ENCODE measurements around the gene KCNN3.
A peak's percentile ranks its signal among the peaks of the same experiment; 100 is the strongest.

KCNN3 gene

GRCh38 chr1:154878371-154879037 is 8.4 kb upstream of the KCNN3 start:
- peak; percentile 80 for DNase-seq

DNA sequence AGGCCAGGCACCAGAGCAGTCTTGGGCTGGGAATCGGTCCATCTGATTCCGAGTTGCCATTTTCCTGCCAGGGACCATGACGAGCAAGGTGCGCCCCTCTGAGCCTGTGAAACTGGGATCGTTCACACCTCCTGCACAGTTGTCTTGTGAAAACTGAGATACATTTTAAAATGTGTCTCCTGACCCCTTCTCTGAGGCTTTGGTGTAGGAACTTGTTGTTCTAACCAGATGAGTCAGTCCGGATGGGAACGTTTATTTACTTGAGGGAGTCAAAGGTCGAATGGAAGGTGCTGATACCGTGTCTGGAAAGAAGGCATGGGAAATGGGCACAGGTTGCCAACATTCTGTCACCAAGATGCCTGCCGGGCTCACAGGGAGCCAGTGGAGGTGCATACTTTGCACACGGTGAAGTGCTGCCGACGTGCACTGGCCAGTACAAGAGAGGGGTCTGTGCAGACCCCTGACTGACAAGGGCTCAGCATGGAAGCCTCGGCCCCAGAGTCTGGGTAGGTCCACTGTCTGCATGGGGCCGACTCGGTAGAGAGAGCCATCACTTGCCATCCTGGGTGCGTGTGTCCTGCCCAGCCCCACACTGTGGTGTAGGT is 7.4 kb upstream of the KCNN3 start:
- DNase-seq: no peak

- no peak for DNase-seq
Observed at GRCh38 chr1:154876842-154877369, 6.8 kb upstream of the KCNN3 start.

- no peak for DNase-seq
Observed at GRCh38 chr1:154874465-154874864, 4.4 kb upstream of the KCNN3 start.

- no peak for DNase-seq
Observed at GRCh38 chr1:154873321-154873950, 3.4 kb upstream of the KCNN3 start.

DNA sequence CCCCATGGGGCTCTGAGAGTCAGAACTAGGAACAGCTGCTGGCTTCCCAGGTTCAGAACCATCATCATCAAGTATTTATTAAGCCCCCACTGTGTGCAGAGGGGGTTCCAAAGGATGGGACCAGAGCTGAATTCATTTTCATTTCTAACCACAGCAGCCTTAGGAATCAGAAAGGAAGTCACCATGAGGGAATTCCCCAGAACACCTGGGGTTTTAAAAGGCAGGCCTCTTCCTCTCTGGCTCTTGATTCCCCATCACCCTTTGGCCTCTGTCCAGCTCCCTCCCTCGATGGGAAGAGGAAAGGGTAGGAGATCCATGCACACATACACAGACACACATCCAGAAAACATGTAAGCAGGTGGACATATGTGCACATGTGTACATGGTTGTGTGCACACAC is 1.3 kb upstream of the KCNN3 start:
- no peak for DNase-seq

DNA sequence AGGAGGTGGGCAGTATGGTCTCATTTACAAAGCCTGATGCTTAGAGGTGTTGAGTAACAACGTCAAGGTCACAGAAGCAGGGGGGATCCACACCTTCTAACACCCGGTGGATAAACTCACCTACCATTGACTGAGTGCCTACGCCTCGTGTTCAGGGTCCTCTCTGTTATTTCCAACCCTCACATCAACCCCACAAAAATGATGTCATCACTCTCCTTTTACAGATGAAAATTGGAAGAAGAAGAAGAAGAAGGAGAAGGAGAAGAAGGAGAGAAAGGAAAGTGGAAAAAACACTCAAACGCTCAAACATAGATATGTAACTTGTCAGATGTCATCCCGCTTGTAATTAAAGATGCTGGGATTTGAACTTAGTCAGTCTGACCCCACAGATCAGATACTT is 653 bp upstream of the KCNN3 start:
- DNase-seq: no peak

- DNase-seq: no peak
Observed at GRCh38 chr1:154869351-154870114, 548 bp downstream of the KCNN3 start.

DNA sequence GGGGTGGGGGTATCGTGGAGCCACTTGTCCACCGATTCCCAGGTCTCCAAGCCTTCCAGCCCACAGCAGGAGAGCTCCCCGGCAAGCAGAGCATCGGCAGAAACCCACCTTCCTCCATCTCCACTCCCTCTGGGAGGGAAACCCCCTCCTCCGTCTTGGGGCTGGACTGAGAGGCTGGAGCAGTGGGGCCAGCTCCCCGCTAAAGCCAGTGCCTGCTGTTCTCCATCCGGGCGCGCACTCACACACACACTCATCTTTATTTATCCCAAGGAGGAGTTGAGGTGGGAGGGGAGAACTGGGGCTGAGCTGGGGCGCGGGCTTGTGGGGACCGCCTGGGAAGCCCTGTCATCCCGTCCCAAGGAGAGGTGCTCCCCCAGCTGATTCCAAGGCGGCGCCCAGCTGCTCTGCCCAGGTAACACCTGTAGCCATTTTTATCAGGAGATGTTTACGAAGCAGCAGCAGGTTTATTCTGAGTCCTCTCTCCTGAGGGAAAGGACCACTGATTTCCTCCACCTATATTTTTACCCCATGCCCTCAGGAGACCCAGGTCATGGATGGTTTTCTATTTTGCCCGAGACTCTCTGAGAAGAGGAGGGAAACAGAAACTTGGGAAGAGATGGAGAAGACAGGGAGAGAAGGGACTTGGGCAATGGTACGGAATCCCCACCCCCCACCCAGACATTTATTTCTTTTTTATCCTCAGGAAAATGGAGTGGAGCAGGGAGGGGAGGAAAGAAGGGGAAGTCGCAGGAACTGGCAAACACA is 2.1 kb downstream of the KCNN3 start:
- no peak for DNase-seq

- DNase-seq: no peak
Observed at GRCh38 chr1:154867064-154867825, 2.8 kb downstream of the KCNN3 start.

DNA sequence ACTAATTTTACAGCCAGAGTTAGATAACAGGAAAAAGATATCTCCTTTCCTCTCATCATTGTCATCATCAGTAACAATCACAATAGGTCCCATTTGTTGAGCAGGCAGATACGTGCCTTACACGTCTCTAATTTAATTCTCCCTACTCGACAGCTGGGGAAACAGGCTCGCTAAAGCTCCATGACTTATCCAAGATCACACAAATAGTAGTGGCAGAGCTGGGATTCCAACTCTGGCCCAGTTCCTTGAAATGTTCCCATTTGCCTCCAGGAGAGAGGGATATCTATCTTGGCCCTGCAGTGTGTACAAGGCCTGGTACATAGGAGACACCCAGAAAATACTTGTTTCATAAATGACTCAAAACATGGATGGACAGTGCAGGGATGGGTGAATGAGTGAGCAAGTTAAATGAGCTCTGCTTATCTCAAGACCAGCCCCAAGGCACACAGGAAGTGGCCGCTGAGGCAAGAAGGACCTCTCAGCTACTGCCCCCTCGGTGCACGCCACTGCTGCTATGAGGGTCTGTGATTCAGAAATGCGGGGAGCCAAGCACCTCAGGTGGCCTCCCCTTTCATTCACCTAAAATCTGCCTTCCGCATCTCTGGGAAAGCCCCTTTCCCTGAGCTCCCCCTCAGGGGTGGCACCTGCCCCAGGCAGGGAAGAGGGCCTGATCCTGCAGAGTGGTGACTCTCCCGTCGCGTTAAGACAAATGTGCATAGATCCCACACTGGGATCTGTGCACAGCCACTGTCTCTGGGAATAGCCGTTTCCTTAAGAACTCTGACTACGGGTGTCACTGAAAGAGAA is 3.6 kb downstream of the KCNN3 start:
- no peak for DNase-seq

DNA sequence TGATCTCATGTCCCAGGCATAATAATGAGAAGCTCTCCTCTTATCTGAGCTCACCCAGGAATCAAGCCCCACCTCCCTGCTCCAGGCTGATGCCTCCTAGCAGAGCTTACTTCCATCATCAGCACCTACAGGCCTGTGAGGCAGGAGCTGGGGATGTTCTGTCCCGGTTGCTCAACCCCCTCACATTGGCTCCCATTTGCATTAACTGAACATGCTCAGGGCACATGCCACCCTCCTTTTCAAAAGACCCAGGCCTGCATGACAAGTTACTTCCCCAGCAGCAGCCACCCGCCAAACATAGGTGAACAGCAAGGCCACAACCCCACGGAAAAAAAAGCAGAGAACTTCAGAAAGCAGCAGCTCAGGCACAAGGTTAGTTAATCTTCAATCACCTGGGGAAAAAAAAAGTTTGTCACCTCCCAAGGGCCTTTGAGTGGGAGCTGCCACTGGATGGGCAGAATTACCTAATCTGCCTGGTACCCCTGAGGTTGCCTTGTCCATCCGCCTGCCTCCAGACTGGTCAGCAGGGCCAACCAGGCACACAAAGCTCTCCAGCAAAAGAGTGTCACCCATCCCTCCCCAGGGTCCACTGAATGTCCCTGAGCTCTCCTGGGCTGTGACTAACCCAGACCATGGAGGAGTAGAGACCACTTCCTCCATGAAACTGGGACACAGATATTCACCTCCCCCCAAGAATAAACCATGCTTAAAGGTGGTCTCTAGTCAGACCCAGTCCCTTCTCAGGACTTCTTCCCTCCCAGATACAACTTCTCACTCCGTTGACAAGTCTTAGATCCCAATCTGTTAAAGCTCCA is 4.4 kb downstream of the KCNN3 start:
- no peak for DNase-seq

GRCh38 chr1:154864189-154864975 is 5.7 kb downstream of the KCNN3 start:
- no peak for DNase-seq

- no peak for DNase-seq
Observed at GRCh38 chr1:154863315-154864174, 6.5 kb downstream of the KCNN3 start.

GRCh38 chr1:154862907-154863306 is 7.2 kb downstream of the KCNN3 start:
- DNase-seq: no peak

- no peak for DNase-seq
Observed at GRCh38 chr1:154861607-154862094, 8.4 kb downstream of the KCNN3 start.

- DNase-seq: no peak
Observed at GRCh38 chr1:154860156-154860870, 9.8 kb downstream of the KCNN3 start.

All from activated CD4-positive, CD25-positive, alpha-beta regulatory T cell treated with anti-CD3 and anti-CD28 coated beads, Interleukin-2, amount 50 U/mL, for 72 hours (primary cell).